RCC 7860 (cell line): ENCODE results near the gene MAGI1.

Source experiments
- DNase-seq: peaks from one replicate; pipeline ENCODE4 v3.0.0-alpha.2; 2015; ENCODE audit warnings: low spot score
- FAIRE-seq: peaks from 2 replicates; lab custom pipeline; 2012; peaks lifted over from hg19 to GRCh38; lab: Jason Lieb, UNC

The MAGI1 gene

DNA sequence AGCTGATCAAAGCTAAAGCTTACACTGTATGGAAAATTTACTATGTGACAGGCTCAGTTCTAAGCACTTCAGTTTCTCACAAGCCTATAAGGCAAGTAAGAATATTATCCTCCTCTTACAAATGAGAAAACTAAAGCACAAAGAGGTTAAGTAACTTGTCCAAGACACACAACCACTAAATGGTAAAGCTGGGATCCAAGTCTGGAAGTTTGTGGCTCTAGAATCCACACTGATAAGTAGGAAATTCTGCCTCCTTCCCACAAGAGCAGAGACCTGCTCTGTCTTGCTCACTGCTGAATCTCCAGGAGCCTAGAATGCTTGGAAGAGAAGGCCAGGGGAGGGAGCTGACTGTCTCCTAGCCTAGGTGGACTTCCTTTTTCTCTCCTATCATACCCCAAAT lies 60.6 kb downstream of the MAGI1 start:
- DNase-seq (no peak), FAIRE-seq (no peak)

DNA sequence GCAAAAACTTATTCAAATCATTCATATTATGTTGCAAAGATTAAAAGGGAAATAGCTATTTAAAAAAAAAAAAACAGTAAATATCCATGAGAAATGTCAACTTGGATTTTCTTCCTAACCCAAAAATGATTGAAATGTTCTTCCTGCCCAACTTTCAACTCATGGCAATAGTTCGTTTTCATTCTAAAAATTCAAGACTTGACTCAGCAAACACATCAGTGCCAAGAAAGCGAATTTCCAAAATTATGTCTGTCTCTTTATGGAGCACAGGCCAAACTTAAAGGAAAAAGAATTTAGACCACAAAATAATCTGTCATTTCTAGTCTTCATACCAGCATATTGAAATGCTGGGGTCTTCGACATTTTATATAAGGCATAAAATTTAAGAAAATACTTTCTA lies 63.7 kb downstream of the MAGI1 start:
- no peak for FAIRE-seq
- DNase-seq: no peak

DNA sequence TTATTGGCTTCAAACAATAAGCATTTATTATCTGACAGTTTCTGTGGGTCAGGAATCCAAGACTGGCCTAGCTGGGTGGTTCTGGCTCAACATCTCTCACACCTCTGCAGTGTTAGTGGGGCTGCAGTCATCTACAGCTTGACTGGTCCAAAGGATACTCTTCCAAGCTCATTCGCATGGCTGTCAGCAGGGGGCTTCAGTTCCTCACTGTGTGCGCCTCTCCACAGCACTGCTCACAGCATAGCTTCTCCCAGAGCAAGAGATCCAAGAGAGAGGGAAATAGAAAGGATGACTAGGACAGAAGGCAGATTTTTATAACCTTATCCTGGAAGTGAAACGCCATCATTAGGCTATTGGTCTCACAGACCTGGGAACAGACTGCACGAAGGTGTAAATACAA lies 64.2 kb downstream of the MAGI1 start:
- FAIRE-seq (no peak), DNase-seq (no peak)

DNA sequence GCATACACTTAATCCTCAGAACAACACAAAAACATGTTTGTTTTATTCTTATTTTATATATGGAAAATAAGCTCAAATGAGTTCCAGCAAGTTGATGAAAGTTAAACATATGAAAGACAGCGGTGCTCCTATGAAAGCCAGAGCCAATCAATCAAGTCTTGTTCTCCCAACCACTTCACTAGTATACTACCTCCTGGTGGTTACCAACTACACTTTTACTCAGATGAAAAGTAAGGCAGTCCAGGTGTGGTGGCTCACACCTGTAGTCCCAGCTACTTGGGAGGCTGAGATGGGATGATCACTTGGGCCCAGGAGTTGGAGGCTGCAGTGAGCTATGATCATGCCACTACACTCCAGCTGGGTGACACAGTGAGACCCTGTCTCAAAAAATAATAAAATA lies 66.0 kb downstream of the MAGI1 start:
- DNase-seq (no peak), FAIRE-seq (no peak)

DNA sequence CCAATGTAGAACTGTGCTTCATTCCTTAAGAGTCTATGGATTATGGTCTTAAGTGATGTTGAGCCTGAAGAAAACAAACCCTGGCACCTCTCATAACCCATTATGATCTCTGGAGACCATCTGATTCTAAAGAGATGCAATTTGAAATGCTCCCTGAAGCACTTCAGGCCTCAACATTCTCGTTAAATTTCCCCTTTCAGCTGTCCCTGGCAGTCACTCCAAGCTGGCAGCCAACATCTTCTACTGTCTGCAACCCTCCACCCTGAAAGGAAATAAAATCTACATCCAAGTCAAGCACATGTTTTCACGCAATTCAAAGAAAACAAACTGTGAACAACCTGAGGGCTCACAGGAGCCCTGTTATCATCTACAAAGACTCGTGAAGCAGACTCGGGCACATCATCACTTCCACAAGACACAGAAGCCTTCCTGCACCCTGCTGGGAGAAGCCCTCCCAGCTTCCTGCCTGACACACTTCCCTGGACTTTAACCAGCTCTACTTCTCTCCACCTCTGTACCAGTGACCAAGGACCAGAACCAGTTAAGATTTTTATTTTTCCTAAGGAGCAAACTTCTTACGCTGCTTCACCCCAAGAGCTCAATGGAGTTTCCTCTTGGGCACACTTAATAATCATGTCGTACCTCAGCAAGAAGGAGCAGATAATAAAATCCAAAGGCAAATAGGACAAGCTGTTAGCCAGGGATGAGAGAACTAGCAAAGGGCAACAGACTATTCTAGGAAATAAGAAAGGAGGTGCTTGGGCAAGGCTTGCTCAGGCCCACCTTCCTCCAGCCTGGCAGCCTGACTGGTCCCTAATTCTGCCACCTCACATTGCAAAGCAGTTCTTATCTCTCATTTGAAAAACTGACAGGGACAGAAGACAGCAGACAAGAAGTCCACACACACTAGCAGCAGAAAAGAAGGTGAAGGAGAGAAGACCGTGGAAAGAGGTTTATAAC lies 67.1 kb downstream of the MAGI1 start:
- FAIRE-seq: no peak
- DNase-seq: peak; percentile 20

DNA sequence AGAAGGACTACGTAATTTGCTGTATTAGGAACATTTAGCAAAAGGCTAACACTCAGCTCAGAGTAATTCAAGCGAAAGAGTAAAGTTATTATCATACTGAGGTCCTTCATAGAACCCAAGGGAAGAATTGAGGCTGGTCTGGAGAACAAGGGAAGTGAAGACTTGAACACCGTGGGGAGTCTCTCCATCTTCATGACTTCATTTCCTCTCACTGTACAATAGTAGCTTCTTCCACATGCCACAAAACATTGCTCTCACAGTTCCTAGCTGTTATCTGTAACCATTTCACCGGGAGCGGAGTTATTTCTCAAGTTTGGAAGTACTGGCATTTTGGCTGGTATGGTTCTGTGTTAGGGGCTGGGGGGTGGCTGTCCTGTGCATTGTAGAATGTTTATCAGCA lies 69.7 kb downstream of the MAGI1 start:
- DNase-seq (no peak), FAIRE-seq (no peak)

DNA sequence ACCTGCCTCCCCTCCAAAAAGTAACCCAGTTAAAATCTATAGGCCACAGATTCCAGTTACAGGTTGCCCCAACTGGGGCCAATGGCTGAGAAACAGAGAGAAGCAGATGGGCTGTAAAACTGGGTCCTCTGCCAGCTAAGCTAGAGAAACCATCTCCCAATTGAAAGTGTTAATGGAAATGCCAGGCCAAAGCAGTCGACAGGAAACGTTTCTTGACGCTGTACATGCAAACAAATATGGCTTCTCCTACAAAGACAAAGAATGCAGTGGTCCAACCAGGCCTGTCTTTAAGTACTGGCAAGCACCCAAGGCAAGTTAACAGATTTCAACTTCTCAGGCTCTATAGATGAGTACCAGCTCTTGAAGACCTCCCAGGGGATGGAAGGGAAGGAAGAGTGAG lies 71.3 kb downstream of the MAGI1 start:
- no peak for DNase-seq
- FAIRE-seq: no peak

DNA sequence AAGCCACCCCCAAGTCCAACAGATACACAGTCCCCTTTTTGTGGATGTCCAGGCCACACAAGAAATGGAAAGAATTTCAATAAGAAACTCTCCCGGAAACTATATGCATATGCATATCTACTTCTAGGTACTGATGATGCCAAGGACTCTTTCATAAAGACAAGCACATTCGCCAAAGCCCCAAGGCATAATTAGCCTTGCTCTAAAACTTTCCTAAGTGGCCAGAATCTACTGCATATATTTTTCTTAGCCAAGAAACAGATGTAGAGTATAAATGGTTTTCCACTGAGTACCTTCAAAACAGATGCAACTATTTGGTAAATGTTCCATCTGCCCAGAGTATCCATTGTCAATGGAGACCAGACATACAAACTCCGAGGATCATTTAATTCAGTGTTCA lies 73.9 kb downstream of the MAGI1 start:
- DNase-seq (no peak), FAIRE-seq (no peak)

DNA sequence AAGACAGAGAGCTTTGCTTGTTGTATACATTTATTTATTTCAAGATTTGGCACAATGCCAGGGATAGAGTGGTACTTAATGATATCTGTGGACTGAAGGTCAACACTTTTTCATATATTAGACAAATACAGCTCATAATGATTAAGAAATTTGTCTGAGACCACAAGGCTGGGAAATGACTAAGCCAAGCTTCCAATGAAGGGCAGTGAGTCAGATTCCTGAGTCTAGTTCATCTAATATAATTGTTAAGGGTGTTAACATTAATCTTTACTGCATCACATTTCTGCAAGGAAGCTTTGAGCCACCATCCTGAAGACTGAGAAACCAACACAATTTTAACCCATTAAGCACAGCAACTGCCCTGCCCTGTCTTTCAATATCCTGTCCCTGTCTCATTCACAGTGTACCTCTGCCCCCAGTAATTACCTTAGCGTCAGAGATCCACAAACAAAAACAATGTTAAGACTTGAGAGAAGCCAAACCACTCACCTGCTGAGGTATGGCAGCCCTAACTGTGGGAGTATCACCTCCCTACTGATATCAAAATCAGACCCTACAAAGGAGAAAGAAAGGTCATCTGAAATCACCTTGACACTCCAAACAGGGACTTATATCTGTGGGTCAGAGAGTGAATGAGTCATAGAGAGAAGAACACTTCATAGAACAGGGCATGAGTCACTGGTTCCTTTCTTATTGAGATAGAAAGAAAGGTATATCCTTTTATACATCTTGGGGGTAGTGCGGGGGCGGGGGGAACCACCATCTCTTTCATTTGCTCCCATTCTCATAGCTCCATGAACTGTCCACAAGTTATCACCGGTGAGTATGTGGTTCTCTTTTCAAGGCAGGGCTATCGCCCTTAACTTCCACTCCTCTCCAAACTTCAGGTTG lies 74.7 kb downstream of the MAGI1 start:
- DNase-seq: peak; percentile 82
- peak; percentile 96 for FAIRE-seq

DNA sequence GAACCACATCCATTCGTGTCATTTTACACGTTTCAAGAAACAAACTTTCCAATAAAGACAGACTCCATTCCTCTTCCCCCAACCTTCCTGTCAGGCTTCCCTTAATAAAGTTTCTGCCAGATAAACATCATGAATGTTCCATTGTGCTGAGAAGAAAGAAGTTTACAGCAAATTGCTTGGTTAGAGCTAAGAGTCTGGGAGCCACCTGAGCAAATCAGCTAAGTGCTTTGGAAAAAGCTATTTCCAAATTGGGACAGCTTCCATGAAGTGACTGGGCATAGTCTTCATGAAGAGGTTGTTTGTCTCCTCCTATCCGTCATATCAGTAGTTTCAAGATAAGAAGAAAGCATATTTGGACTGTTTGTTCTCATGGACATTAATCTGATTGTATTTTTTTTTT lies 77.0 kb downstream of the MAGI1 start:
- DNase-seq: no peak
- no peak for FAIRE-seq

DNA sequence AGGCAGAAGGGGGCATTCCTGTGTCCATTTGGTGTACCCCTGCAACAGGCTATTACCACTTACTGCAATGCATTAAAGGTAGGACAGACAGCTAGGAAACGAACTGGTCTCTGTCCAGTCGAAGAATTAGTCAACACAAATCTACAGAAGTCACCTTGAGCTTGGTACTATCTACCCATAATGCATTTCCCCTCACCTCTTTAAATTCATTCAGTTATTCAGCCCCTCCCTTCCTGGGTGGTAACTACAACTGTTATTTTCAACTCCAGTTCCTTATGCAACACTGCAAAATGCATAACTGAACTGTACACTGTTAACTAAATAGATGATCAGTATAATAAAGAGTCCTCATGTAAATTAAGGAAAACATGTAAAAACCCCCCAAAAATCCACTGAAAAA lies 77.6 kb downstream of the MAGI1 start:
- no peak for FAIRE-seq

DNA sequence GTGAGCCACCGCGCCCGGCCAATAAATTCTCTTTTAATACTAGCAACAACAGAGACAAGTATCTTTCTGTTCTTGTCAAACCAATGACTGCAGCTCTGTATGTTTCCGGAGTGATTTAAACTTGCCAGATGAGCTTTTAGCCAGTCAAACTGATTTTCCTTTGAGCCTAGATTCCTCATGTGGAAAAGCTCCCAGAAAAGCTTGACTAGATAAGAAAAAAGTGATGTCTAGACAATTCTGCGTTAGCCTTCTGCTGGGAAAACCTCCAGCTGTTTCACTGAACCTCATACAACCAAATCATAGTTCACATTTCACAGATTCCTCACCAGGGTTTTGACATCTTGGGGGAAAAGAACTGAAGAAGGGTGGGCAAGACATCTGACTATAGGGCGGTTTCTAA lies 78.6 kb downstream of the MAGI1 start:
- no peak for DNase-seq
- no peak for FAIRE-seq

More for the DNA sequence above, 77.6 kb downstream of the MAGI1 start:
- DNase-seq: no peak

DNA sequence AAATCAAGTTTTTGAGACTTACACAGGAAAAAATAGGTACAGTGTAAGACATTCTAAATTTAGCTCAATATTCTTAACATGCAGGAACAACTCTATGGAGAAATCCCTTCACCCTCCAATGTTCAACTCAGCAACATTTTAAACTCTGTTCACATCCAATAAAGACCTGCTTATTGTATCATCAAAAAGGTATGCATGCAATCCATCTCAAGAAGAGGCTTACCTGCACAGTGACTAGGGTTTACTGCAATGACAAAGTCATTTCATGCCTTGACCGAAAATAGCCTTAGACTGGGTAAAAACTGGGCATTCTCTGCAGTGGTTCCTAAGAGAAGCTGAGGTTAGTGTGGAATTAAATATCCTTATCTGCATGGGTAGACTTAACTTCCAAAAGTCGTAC lies 80.5 kb downstream of the MAGI1 start:
- FAIRE-seq: no peak

DNA sequence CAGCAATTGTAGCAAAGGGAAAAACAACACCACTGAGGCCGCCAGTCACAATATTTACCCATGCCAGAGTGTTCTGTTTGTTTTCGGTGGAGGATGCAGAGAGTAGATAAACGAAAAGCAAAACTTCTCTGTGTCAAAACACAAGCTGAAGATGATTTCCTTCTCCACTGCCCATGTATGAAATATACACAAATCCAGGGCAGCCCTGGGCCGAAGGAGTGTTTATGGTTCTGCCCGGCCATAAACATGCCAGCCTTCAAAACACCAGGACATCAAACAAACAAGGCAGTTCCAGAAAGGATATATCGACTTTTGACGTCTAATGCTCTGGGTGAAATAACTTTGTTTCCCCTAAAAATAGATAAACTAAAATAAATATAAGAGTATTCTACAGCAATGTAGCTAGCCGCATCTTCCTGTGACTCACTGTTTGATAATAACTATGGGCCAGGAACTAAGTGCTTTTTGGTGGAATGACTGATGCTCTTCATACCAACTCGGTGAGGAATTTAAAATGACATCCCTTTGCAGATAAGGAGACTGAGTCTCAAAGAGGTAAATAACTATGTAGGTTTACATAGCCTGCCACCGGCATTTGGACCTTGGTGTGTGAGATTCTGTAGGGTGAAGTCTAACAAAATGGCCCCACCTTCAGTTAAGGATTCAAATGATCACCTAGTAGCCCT lies 82.8 kb downstream of the MAGI1 start:
- peak; percentile 91 for FAIRE-seq
- DNase-seq: peak; percentile 80

More for the DNA sequence above, 80.5 kb downstream of the MAGI1 start:
- DNase-seq: no peak

DNA sequence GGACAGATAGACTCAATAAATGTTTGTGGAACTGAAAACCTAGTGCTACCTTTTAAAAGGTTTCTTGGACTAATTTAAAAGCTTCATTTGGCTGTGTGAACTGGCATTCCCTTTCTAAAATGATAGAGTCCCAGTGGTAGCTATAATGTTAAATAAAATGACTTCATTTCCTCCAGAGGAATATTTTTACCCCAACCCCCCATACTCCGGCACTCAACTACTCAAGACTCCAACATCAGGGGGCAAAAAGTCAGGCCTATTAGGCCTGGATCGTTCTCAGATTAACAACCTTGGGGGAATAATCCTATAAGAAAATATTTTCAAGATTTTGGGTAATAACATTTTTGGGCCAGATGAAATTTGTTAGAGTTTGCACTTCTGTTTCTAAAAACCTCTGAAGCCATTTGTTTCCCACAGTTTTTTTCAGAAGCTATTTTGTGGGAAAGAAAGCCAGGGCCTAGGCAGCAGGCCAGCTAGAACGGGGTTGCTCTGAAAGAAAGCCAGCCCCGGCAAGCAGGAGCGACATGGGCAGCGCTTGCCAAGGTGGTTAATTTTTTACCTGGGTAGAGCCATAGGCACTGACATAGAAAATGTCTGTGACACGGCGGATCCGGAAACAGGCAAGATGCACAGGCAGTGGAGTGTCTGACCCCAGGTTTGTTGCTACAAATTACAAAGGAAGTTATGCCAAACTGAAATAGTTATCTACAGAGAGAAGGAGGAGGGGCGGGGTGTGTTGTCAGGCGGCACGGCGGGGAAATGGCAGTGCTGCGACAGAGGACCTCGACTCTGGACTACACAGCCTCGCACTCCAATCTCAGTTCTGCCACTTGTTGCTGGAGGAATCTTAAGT lies 84.6 kb downstream of the MAGI1 start:
- FAIRE-seq (peak; percentile 90), DNase-seq (peak; percentile 79)

DNA sequence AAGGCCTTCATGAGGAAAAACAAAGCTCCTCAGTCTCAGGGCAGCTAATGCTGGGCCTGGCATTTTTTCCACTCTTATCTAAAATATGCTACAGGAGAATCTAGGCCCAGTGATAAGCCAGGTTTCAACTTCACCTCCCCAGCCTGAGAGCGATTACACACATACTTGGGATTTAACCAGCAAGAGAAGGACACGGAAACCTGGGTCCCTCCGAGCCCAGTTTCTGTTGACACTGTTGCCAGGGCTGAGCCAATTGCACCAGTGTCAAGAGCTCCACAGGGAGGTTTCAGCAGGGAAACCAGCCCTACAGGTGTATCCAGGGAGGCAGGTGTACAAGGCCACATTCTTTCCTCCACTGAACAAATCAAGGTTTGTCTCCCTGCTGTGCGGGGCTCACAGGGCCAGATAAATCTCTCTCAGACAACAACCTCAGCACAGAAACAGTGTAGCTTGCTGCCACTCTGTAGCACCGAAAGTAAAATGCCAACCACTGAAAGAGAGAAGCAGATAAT lies 85.4 kb downstream of the MAGI1 start:
- FAIRE-seq (no peak), DNase-seq (no peak)

DNA sequence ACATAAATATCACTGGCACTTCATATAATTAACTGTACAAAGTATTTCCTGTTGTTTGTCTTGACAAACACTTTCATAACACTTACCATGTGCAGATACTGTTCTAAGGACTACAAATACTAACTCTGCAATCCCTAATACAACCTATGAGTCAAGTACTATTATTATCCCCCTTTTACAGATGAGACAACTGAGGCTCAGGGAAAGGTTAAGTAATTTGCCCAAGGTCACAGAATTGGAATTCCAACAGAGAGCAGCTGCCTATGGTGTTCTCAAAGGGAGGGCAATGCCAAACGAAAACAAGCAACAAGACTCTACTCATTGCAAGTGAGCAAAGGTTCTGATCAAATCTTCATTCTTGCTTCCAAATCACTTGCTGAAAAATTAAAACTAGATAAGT lies 85.9 kb downstream of the MAGI1 start:
- FAIRE-seq (no peak), DNase-seq (no peak)

DNA sequence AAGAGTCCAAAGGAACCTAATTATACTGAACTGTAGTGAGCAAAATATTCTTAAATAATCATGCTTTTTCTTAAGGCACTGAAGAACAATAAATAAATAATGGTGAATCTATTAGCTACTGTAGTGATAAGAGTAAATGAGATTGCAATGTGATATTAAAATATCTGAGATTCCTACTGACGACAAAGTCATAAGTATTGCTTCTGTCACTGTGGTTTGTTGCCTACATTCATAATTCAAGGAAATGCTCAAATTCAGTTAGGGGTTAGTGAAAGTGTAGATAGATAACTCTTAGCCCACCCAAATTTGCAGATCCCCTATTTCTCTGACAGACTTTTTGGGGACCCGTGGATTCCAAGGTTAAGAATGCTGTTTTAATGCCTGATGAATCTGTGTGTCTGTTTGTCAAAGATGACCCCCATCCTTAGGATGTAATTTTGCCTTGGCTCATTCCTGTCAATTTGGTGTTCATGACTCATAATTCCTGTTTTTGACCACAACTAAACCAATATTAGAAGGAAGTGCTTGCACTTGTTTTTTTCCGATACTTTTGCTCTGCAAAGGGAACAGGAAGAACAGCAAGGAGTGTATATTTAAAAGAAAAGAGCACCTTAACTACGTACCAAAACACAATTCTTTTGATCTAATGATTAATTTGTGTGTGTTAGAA lies 86.7 kb downstream of the MAGI1 start:
- DNase-seq (peak; percentile 37), FAIRE-seq (peak; percentile 44)
